Nucleus accumbens (tissue), 56 donors: ENCODE data around the gene RAB28.

Experiments used
- DNase-seq, 56 donors: peaks; one replicate each; lab custom pipeline; 2025; lab: John Stamatoyannopoulos, UW

RAB28 gene

GRCh38 chr4:13514722-13515121 lies 30.6 kb upstream of the RAB28 start:
- no peak for DNase-seq

- no peak for DNase-seq
These were observed 27.0 kb upstream of the RAB28 start for GRCh38 chr4:13511101-13511500.

GRCh38 chr4:13509442-13509841 lies 25.3 kb upstream of the RAB28 start:
- DNase-seq: no peak

GRCh38 chr4:13504374-13504773 lies 20.2 kb upstream of the RAB28 start:
- no peak for DNase-seq

GRCh38 chr4:13498469-13498868 lies 14.3 kb upstream of the RAB28 start:
- no peak for DNase-seq

GRCh38 chr4:13496605-13497004 lies 12.5 kb upstream of the RAB28 start:
- DNase-seq: no peak

GRCh38 chr4:13495753-13496152 lies 11.6 kb upstream of the RAB28 start:
- no peak for DNase-seq

GRCh38 chr4:13493793-13494192 lies 9.7 kb upstream of the RAB28 start:
- DNase-seq: no peak

GRCh38 chr4:13492747-13493146 lies 8.6 kb upstream of the RAB28 start:
- no peak for DNase-seq

- DNase-seq: no peak
These were observed 645 bp upstream of the RAB28 start for GRCh38 chr4:13484749-13485221.

GRCh38 chr4:13483768-13484121 lies 395 bp downstream of the RAB28 start:
- peak in 45 of 56 donors; percentile 3 to 78 (median 54) for DNase-seq

- peak in 9 of 56 donors; percentile 0 to 38 (median 10) for DNase-seq
These were observed 888 bp downstream of the RAB28 start for GRCh38 chr4:13483136-13483767.

GRCh38 chr4:13481569-13481968 lies 2.6 kb downstream of the RAB28 start:
- no peak for DNase-seq

- no peak for DNase-seq
These were observed 5.4 kb downstream of the RAB28 start for GRCh38 chr4:13478707-13479106.

- DNase-seq: no peak
These were observed 6.0 kb downstream of the RAB28 start for GRCh38 chr4:13478131-13478530.

GRCh38 chr4:13476915-13477314 lies 7.2 kb downstream of the RAB28 start:
- DNase-seq: no peak

- DNase-seq: no peak
These were observed 8.0 kb downstream of the RAB28 start for GRCh38 chr4:13476152-13476551.

GRCh38 chr4:13471400-13471799 lies 12.7 kb downstream of the RAB28 start:
- no peak for DNase-seq

- no peak for DNase-seq
These were observed 13.8 kb downstream of the RAB28 start for GRCh38 chr4:13470379-13470778.

GRCh38 chr4:13464973-13465372 lies 19.2 kb downstream of the RAB28 start:
- no peak for DNase-seq

- DNase-seq: no peak
These were observed 19.6 kb downstream of the RAB28 start for GRCh38 chr4:13464543-13464942.

GRCh38 chr4:13461191-13461905 lies 22.8 kb downstream of the RAB28 start:
- no peak for DNase-seq
